Medulla oblongata (tissue), 1 donor: ENCODE data around the gene LRRC45.
"Not testable (repeated sequence)": the region's sequence is repeated elsewhere in the genome, so short reads cannot be mapped to it uniquely, and the experiment has no call there.

Experiments used
- DNase-seq: peaks from one replicate; pipeline ENCODE4 v3.0.0-alpha.2; 2015; ENCODE audit errors: extremely low spot score

LRRC45 gene

DNA sequence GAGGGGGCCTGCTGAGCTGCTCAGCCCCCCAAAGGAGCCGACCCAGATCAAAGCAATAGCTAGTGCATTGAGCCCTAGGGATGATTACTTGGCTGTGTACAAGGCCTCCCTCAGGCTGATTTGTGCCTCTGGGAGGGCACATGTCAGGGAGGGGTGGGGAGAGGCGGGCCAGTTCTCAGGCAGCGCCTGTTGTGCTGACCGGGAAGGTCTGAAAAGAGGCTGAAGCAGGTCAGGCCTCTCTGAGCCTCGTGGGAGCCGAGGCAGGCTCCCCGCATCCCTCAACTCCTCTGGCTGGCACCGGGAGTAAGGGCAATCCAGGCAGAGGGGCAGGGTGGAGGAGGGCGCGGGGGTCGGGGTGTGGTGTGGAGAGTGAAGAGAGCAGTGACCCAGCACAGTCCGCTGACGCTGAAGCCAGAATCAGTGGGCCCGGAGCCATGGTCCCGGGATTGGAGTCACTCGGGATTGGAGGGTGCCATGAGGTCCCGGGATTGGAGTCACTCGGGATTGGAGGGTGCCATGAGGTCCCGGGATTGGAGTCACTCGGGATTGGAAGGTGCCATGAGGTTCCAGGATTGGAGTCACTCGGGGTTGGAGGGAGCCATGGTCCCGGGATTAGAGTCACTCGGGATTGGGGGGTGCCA lies 11.4 kb downstream of the LRRC45 start:
- DNase-seq = no peak

DNA sequence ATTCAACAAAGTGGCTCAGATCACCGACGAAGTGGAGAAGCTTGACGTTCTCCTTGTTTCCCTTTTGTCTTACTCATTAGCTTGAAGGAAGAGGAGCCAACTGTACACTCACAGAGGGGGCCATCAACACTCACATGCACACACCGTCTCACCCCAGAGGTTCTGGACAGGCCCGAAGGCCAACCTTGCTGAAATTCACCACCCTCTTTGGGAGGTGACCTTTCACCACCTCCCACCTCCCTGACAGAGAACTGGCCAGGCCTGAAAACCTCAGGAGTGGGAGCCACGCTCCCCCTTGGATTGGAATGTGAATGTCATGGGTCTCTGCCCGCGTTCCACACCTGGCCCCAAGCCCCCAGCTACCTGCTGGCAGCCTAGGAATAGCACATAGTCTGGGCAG lies 12.4 kb downstream of the LRRC45 start:
- DNase-seq = no peak

DNA sequence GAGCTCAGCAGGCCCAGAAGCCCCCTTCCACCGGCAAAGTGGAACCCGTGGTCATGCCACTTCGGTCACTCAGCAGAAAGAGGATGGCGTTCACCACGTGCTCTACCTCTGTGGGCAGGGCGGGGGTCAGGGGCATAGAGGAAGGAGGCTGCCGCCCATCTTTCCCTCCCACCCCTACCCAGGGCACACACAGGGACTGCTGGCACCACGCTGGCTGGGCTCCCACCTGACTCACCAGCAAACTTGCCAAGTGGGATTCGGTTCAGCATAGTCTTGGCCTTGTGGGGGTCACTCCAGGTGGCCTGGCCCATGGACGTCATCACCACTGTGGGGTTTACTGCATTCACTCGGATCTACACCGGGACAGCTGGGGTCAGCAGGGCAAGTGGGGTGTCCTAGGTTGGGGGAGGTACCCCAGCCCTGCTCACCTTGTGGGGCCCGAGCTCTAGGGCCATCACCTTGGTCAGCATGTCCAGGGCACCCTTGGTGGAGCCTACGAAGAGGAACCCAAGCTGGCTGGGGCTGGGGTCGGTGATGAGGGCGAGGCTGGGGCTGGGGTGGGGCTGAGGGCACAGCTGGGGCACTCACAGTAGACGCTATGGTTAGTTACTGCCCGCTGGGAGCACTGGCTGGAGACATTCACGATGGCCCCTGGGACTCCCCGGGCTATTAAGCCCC lies 13.0 kb downstream of the LRRC45 start:
- no peak for DNase-seq

DNA sequence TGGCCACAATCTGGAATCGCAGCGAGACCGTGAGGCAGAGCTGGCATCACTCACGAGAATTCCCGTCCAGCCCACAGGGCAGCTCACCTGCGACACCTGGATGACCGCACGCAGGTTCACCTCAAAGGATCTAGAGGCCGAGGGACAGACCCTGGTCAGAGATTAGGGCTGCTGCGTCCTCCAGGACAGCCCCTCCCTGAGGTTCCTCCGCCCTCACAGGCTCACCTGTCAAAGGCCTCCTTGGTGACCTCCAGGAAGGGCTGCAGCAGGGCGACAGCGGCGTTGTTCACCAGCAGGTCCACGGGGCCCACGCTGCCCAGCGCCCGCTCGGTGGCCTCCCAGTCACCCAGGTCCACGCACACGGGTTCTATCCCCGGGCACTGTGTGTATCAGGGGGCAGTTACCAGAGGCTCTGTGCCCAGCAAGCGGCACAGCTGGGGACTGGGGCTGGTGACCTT lies 13.6 kb downstream of the LRRC45 start:
- no peak for DNase-seq

DNA sequence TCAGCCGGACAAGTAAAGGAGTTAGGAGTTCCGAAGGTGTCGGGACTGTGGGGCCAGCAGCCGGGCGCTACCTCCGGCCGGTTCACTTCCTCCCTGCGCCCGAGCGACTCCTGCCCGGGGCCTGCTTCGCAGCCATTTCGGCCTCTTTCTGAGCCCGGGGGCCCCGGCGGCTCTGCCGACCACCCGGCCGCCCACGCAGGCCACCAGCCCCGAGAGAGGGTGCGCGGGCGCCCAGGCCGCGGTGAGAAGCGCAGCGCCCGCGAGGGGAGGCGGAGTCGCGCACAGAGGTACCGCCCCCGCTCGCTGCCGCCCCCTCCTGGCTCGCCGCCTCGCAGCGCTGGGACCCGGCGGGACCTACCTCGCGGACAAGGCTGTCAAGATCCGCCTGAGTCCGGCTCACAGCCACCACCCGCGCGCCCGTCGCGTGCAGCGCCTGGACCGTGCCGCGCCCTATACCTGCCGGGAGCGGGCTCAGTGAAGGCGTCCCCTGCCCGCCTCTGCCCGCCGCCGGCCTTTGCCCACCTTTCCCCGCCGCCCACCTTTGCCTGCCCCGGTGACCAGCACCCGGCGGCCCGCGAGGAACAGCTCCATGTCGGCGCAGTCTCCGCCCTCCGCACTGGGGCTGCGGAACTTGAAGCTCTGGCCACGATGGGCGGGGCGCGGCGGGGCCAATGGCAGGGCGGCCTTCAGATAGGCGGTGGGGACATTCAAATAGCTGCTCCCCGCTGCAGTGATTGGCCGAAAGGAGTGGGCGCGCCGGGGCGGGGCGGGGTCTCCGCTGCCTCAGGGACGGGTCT lies 14.2 kb downstream of the LRRC45 start, which contains the start of gene DCXR:
Gene DCXR (minus strand): TSS at position 606 of the 797 bp plus-strand sequence. CDS start 15 bp downstream, at position 591.
- DNase-seq = peak; percentile 97

DNA sequence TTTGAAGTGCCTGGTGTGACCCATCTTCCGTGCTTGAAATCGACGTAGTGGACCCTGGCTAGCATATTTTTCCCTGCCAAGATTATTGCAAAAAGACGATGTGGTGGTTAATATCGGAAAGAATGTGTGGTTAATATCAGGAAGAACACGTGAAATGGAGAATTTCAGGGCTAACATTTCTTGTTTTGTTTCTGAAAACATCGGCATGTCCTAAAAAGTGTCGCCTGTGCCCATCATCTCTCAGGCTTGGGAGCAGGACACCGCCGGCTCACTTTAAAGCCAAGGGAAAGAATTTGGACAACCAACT lies 14.7 kb downstream of the LRRC45 start:
- no peak for DNase-seq

DNA sequence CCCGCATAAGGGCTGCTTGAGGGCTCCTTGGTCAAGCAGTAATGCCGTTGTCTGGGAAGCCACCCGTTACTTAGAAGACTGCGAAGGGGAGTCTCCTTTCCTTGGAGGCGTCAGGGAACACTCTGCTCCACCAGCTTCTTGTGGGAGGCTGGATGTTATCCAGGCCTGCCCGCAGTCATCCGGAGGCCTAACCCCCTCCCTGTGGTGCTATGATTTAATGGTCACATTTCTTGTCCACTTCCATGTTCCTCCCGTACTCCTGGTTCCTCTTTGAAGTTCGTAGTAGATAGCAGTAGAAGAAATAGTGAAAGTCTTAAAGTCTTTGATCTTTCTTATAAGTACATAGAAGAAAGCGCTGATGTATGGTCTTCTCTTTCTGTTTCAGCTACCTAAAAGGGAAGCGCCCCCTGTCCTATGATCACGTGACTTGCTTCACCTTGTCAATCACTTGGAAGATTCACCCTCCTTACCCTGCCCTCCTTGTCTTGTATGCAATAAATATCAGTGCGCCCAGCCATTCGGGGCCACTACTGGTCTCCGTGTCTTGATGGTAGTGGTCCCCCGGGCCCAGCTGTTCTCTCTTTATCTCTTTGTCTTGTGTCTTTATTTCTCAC lies 15.8 kb downstream of the LRRC45 start:
- DNase-seq = not testable (repeated sequence)

DNA sequence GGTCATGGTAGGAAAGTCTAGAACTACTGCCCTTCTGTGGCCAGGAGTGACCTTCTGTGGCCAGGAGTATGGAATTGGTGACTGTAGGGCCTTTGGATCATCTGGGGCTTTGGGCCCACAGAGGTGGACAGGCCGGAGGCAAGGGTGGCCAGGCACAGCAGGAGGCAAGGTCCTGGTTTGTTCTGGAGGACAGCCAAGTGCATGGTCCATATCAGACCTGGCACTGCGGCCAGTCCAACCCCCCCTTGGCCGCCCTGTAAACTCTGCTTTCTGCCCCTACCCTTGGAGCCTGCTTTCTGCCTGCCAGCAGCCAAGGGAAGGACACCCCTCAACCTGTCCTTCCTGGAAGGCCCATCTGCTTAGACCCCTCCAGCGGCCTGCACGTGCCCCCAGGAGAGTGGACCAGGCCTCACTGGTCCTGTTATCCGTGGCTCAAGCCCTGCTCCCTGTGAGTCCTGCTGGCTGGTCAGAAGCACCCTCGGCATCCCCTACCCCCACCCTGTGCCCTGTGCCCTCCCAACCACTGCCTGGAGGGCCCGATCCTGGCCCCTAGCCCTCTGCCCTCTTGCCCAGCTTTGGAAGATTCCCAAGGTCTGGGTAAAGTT lies 16.7 kb downstream of the LRRC45 start:
- DNase-seq = no peak

DNA sequence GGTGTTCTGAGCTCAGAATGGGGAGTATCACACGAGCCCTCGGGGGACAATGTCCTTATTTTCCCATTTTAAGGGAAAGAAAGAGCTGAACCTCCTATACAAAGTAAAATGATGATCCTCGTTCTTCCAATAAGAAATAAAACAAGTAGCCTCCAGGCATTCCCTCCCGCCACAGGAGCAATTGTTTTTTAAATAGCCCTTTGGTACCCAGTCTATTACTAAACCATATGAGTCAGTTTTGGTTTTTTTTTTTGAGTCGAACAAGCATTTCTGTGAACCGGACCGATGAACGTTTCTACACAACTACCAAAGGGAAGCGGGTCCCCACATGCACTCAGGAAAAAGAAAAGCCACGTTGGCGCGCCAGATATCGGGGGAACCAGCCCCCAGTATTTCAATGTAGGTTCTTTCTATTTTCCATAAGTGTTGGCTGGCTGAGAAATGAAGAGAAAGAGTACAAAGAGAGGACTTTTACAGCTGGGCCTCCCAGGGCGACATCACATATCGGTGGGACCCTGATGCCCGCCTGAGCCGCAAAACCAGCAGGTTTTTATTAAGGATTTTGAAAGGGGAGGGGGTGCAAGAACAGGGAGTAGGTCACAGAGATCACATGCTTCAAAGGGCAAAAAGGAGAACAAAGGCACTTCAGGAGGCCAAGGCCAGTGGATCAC lies 18.2 kb downstream of the LRRC45 start:
- DNase-seq = no peak

DNA sequence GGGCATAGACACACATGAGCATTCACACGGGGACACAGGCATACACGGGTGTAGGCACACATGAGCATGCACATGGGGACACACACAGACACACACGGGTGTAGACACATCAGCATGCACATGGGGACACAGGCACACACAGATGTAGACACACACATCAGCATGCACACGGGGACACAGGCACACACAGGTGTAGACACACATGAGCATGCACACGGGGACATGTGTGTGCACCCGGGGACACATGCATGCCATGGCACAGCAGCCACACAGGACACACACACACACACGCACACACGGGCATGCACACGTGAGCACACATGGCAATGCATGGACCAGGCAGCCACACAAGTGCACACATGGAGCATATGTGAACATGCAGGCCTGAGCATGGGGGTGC lies 19.5 kb downstream of the LRRC45 start:
- DNase-seq = no peak

DNA sequence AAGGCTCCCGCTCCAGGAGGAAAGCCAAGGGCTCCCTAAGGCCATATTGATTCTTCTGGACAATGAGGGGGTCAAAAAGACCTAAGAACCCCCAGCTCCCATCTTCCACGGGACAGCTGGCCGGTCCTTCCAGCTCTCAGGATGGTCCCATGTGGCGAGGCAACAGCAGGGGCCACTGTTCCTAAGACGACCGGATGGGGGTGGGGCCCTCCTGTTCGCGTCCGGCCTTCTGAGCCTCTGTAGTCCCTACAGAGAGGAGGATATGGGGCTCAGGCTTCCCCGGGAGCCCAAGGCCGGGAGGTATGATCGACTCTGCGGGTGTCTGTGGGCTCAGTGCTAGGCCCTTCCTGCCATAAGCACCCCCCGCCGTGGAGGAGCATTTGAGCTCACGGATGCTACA lies 20.4 kb downstream of the LRRC45 start:
- no peak for DNase-seq

DNA sequence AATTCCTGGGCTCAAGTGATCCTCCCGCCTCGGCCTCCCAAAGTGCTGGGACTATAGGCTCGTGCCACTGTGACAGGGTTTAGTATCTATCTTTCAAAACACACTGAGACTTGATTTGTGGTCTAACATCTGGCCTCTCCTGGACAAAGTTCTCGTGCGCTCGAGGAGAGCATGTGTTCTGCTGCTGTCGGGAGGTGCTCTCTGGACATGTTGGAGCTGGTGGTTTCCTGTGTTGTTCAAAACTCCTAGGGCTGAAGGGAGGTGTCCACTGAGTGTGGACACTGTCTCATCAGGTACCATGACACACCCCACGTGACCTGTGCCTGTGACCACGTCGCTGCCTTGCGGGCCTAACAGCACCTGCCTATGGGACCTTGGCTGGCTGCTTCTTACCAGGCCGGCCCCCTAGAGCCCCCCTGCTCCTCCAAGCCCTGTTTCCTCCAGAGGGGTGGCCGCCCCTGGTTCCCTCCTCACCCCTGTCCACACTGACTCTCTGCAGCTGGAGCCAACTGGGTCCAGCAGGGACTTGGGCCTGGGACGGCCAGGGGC lies 22.9 kb downstream of the LRRC45 start:
- no peak for DNase-seq

DNA sequence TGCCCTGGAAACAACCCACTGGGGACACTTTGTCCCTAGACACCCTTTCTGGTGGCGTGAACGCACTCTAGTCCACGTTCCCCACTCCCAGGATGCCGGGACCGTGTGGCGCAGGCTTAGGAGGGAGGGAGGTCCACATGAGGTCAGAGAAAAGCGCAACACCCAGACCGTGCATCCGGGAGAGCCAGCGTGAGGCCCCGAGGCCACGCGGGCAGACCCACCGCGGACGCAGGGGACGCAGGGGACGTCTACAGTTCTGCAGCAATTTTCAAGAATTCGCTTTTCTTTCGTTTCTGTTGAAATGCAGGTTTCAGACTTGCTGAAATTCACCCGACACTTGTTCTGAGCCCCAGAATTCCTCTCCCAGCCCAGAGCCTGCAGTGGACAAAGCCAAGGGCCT lies 23.8 kb downstream of the LRRC45 start:
- no peak for DNase-seq

DNA sequence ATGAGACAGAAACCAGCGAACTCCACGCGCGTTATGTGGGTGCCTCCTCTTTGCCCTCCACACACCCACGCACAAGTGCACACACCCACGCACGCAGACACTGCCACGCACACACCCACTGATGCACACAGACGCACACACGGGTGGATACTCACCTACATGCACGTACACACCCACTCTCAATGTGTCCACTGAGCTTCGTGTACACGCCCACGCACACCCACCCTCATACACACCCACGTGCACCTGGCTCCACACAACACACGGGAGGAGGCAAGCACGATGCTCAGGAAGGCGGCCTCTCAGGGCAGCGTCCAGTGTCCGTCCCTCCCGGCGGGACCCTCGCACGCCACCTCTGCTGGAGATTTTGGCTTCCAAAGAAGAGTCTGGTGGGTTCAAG lies 24.3 kb downstream of the LRRC45 start:
- no peak for DNase-seq

DNA sequence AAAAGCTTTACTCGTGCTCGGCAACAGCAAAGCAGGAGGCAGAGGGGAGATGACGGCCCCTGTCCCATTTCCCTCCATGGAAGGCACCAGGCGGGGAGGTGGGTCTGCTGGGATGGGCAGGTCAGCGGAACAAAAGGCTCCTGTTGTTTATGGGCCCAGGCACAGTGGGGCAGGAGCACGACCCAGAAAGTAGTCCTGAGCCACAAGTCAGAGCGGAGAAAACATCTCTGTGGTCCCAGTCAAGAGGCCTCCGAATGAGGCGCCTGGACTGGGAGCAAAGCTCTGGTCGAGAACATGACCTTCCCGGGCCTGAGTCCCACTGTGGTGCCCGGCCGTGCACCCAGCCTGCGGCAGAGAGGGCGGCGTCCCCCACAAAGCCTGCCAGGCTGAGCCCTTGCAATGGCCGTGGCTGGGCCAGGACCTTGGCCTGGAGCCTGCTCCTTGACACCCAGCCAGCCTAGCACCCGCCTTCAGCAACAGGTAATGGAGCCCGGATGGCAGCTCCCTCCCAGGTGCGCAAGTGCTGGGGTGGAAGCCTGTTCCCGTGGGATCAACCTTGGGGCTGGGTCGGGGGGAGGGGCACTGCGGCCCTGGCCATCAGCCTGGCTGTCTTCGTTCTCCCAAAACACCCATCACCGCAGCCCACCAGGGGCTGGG lies 24.9 kb downstream of the LRRC45 start:
- DNase-seq = no peak

DNA sequence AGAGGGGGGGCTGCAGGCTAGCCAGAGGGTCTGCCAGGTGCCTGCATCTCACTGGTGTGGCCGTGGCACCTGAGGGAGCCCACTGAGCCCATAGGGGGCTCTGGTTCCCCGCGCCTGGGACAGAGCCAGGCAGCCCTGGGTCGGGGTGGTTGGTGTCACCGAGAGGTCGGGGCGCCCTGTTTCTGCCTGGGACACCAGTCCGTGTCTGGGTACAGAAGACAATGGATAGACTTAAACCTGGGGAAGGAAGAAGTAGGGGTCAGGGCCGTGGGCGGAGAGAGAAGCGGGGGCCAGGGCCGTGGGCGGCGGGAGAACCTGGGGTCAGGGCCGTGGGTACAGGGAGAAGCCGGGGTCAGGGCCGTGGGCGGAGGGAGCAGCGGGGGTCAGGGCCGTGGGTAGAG lies 25.5 kb downstream of the LRRC45 start:
- no peak for DNase-seq

DNA sequence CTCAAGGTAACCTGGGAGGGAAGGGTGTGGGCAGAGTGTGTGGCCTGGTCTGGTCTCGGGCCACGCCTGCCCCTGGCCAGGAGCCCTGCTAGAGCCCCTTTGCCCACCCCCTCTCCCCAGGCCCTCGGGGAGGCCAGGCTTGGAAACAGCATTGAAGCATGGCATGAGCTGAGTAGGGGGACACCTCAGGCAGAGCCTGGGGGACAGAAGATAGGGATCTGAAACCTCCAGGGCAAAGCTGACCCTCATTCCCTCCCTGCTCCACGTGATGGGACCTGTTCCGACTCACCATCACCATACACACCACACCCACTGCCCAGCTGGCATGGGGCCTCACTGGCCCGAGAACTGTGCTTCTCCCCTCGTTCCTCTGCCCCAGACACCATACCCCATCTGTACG lies 26.0 kb downstream of the LRRC45 start:
- DNase-seq = no peak

DNA sequence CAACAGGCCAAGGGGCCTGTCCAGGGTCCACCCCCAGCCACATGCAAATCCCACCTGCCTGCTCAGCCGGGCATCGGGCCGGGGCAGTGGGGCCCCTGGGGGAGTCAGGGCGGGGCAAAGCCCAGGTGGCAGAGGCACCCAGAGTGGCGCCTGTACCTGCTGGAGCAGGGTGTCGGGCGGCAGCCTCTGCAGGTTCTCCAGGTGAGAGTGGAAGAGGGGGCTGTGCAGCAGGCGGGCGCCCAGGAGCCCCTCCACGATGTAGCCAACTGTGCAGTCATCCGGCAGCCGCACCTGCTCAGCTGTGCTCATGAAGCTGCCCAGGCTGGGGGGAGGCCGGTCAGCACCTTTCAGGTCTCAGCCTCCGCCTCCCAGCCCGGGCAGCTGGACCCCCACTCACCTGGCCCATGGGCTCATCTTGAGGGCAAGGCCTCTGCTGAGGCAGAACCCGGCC lies 26.4 kb downstream of the LRRC45 start:
- no peak for DNase-seq

DNA sequence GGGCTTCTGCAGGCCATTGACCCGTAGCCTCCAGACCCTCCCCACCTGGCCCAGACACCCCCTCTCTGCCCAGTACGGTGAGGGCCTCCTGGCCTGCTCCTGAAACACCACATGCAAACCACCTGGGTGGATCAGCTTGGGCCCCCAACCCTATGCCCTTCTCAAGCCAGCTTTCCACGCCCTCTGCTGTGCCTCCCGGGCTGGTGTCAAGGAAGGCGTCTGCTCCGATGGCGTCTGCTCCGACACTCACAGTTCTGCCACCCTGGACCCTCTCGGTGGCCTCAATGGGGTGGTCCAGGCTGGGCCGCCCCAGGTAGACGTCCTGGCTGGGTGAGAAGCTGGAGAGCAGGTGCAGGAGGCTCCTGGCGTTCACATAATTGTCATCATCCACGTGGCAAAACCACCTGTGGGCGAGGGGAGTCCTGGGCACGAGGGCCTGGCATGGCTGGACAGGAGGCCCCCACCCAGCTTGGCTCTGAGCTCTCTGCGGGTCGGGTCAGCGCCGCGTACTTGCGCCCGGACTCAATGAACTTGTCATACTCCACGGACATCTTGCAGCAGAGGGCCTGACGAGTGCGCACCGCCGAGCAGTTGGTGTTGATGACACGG lies 27.2 kb downstream of the LRRC45 start:
- no peak for DNase-seq
